ENCODE data around the gene ZNF625.
"Not testable (repeated sequence)": the region's sequence is repeated elsewhere in the genome, so short reads cannot be mapped to it uniquely, and the experiment has no call there.

The ZNF625 gene

GRCh38 chr19:12139885-12140544 lies 16.5 kb downstream of the ZNF625 start, which contains the start of gene ZNF20:
TSS of gene ZNF20 (minus strand) at chr19:12140350. CDS start at chr19:12140182, 168 bp downstream.
- H3K27ac ChIP-seq: peak within 1 kb of the TSS; percentile 49 to 90 (median 80)
- H3K4me3 ChIP-seq: peak within 1 kb of the TSS; percentile 65 to 98 (median 75)

GRCh38 chr19:12139269-12139668 lies 17.3 kb downstream of the ZNF625 start:
- peak overlapping the region; percentile 65 to 98 (median 75) for H3K4me3 ChIP-seq
- H3K27ac ChIP-seq: peak overlapping the region in 12 of 21 experiments; percentile 68 to 90 (median 82)

GRCh38 chr19:12137221-12137940 lies 19.2 kb downstream of the ZNF625 start:
- H3K27ac ChIP-seq: no peak overlapping the region
- H3K4me3 ChIP-seq: no peak overlapping the region

- Histone ChIP-seq H3K27ac (no peak overlapping the region), H3K4me3 (no peak overlapping the region)
Measured at GRCh38 chr19:12133069-12133468, 23.5 kb downstream of the ZNF625 start.

- no peak overlapping the region for H3K27ac ChIP-seq
- H3K4me3 ChIP-seq: no peak overlapping the region
Measured at GRCh38 chr19:12126707-12127106, 29.8 kb downstream of the ZNF625 start.

- H3K4me3 ChIP-seq: no peak overlapping the region
- no peak overlapping the region for H3K27ac ChIP-seq
Measured at GRCh38 chr19:12117201-12117970, 39.1 kb downstream of the ZNF625 start.

GRCh38 chr19:12113121-12113520 lies 43.4 kb downstream of the ZNF625 start:
- no peak overlapping the region for H3K4me3 ChIP-seq
- H3K27ac ChIP-seq: no peak overlapping the region

GRCh38 chr19:12112701-12113100 lies 43.8 kb downstream of the ZNF625 start:
- Histone ChIP-seq H3K4me3 (no peak overlapping the region), H3K27ac (no peak overlapping the region)

- H3K4me3 ChIP-seq: no peak overlapping the region
- H3K27ac ChIP-seq: no peak overlapping the region
Measured at GRCh38 chr19:12111943-12112637, 44.4 kb downstream of the ZNF625 start.

- Histone ChIP-seq H3K27ac (no peak overlapping the region), H3K4me3 (no peak overlapping the region)
Measured at GRCh38 chr19:12111176-12111575, 45.4 kb downstream of the ZNF625 start.

- H3K4me3 ChIP-seq, H3K27ac ChIP-seq: not testable (repeated sequence)
Measured at GRCh38 chr19:12103909-12104308, 52.6 kb downstream of the ZNF625 start.

- H3K27ac ChIP-seq: peak overlapping the region in 1 of 21 experiments; percentile 37
Measured at GRCh38 chr19:12098040-12098439, 58.5 kb downstream of the ZNF625 start.

GRCh38 chr19:12095111-12095790 lies 61.3 kb downstream of the ZNF625 start:
- Histone ChIP-seq H3K27ac (no peak overlapping the region), H3K4me3 (no peak overlapping the region)

More at GRCh38 chr19:12098040-12098439, 58.5 kb downstream of the ZNF625 start:
- H3K4me3 ChIP-seq: no peak overlapping the region
